Coronary artery (tissue), 2 donors: ENCODE results near the gene IFNW1.
"Not testable (repeated sequence)": the region's sequence is repeated elsewhere in the genome, so short reads cannot be mapped to it uniquely, and the experiment has no call there.

Source experiments
- DNase-seq: peaks from one replicate; pipeline ENCODE4 v3.0.0-alpha.2; 2017; ENCODE audit warnings: low spot score
- H3K27ac ChIP-seq, 2 donors: fragments of 200-600 bp; sonication (generic); one replicate each; pipeline ENCODE4 v1.5.1; 2016 to 2019
- H3K4me3 ChIP-seq: fragments of 200-600 bp; sonication (generic); 2 replicates; pipeline ENCODE4 v1.5.1; 2016; ENCODE audit warnings: mild to moderate bottlenecking, moderate library complexity
- TF ChIP-seq, protein P1 (sequence below): fragments of 200-600 bp; sonication (generic); IDR thresholded peaks from one replicate; pipeline ENCODE4 v1.5.1; 2019; ENCODE audit warnings: antibody characterized with exemption

IFNW1 gene

GRCh38 chr9:21141427-21141882 lies at the start of gene IFNW1:
IFNW1 (minus strand) TSS chr9:21141832; CDS start chr9:21141570, 262 bp downstream.
- no peak within 1 kb of the TSS for H3K27ac ChIP-seq
- TF ChIP-seq, protein P1, sequence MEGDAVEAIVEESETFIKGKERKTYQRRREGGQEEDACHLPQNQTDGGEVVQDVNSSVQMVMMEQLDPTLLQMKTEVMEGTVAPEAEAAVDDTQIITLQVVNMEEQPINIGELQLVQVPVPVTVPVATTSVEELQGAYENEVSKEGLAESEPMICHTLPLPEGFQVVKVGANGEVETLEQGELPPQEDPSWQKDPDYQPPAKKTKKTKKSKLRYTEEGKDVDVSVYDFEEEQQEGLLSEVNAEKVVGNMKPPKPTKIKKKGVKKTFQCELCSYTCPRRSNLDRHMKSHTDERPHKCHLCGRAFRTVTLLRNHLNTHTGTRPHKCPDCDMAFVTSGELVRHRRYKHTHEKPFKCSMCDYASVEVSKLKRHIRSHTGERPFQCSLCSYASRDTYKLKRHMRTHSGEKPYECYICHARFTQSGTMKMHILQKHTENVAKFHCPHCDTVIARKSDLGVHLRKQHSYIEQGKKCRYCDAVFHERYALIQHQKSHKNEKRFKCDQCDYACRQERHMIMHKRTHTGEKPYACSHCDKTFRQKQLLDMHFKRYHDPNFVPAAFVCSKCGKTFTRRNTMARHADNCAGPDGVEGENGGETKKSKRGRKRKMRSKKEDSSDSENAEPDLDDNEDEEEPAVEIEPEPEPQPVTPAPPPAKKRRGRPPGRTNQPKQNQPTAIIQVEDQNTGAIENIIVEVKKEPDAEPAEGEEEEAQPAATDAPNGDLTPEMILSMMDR: no peak
- H3K4me3 ChIP-seq: no peak within 1 kb of the TSS
- no peak for DNase-seq

DNA sequence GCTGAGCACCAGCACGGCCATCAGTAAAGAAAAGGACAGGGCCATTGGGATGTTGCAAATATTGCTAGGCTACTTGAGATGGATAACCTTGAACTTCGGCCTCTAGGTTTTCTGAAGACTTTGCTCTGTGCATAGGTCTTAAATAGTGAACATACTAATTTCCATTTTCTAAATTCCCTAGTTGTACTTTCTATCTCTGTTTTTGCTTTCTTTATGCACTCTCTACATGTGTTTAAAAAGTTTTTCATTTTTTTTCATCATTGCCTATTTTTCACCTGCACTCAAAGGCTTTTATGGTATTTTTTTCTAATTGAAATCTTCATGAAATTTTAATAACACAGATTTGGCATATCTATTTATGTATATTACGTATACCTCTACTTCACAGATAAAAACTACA lies 45.9 kb upstream of the IFNW1 start, which contains the start of gene IFNA4:
Gene IFNA4, minus strand, starts transcription at position 101 of the 400 bp plus-strand sequence. Its CDS starts 56 bp downstream, at position 45.
- not testable (repeated sequence) for H3K4me3 ChIP-seq, DNase-seq, H3K27ac ChIP-seq

DNA sequence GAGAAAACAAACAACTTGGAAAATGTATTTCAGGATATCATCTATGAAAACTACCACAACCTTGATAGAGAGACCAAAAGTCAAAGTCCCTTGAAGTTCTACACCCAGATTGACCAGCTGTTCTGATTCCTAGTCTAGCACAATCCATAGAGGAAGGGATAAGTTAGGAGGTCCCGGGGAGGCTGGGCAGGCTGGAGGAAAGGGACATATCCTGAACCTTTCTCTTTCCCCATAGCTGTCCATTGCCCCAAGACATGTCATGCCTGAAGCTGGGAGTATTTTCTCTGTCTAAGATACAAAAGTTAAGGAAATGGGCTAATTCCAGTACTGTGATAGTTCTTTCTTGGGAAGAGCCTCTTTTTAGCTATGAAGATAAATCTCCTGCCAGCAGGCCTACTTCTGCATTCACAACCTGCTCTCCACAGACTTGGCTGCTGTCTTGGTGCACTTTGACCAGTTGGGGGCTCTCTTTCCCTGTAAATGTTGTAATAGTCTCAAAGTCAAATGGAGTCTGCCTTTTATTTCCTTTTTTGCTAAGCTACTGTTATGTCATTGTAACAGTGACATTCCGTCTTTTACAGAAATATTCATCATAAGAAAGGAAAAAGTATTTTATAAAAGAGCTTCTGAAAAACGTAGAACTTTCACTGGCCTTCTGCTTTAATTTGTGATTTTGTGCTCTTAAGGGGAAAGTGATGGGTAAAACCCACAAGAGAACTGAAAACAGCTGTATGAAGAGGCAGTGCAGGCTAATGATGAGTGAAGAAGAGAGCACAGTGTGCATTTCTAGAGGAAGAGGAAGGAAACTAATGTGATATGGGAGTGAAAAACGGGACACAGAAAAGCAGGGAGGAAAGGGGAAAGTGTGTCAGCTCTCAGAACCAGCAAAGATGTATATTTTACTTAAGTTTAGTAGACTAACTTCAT lies 41.4 kb upstream of the IFNW1 start:
- not testable (repeated sequence) for H3K4me3 ChIP-seq, DNase-seq, H3K27ac ChIP-seq

DNA sequence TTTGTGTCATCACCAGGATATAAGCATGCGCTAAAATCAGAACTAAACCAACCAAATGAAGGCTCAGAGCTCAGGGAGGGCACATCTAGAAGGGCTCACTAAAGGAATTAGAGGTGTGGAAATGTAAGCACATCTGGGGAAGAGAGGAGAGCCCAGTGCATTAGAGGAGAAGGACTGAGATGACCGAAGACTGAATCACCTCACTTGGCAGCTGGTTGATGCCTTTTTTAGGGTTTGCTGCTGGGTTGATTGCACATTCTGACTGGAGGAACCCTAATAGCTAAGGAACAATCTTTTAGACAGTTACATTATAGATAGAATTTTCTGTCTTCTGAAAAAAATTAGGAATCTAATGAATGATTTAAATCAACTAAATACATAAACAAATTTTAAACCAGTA lies 33.0 kb upstream of the IFNW1 start:
- TF ChIP-seq, protein P1: no peak
- Histone ChIP-seq H3K27ac (no peak overlapping the region), H3K4me3 (no peak overlapping the region)
- DNase-seq: no peak

DNA sequence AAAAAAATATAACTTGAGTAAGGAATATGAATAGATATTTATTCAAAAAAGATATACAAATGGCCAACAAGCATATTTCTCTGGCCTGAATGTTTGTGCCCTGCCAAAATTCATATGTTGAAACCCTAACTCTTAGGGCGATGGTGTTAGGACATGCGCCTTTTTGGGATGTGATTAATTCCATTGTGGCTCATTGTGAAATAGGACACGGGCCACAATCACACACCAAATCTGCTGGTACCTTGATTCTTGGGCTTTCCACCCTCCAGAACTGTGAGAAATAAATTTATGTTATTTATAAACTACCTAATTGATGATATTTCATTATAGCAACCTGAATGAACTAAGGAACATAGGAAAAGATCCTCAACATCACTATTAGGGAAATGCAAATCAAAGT lies 30.5 kb upstream of the IFNW1 start:
- Histone ChIP-seq H3K4me3 (no peak overlapping the region), H3K27ac (no peak overlapping the region)
- no peak for DNase-seq
- TF ChIP-seq, protein P1: no peak

DNA sequence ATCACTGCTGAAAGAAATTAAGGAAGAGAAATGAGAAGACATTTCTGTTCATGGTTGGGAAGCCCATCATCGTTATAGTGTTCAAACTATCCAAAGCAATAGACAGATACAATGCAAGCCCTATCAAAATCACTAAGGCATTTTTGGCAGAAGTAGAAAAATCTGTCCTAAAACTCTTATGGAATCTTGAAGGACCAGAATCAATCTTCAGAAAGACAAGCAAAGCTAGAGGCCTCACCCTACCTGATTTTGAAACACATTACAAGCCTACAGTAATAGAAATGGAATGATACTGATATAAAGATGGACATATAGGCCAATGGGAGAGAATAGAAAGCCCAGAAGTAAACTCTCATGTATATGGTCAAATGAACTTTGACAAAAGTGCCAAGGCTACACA lies 29.7 kb upstream of the IFNW1 start:
- TF ChIP-seq, protein P1: no peak
- no peak overlapping the region for H3K4me3 ChIP-seq
- H3K27ac ChIP-seq: no peak overlapping the region
- DNase-seq: no peak

DNA sequence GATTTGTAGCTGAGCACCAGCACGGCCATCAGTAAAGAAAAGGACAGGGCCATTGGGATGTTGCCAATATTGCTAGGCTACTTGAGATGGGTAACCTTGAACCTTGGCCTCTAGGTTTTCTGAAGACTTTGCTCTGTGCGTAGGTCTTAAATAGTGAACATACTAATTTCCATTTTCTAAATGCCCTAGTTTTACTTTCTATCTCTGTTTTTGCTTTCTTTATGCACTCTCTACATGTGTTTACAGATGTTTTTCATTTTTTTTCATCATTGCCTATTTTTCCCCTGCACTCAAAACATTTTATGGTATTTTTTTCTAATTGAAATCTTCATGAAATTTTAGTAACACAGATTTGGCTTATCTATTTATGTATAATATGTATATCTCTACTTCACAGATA lies 24.9 kb upstream of the IFNW1 start, which contains the start of gene IFNA21:
Gene IFNA21, minus strand, starts transcription at position 101 of the 400 bp plus-strand sequence. Its CDS starts 48 bp downstream, at position 53.
- H3K4me3 ChIP-seq, DNase-seq, H3K27ac ChIP-seq: not testable (repeated sequence)

- no peak overlapping the region for H3K27ac ChIP-seq
- DNase-seq: no peak
- TF ChIP-seq, protein P1: no peak
- H3K4me3 ChIP-seq: no peak overlapping the region
Observed at GRCh38 chr9:21165516-21165915, 23.9 kb upstream of the IFNW1 start.
